Prostate gland (tissue), 2 donors: ENCODE results near the gene TAAR6.

Experiments used
- POLR2A ChIP-seq: fragments of 450-650 bp; IDR thresholded peaks from one replicate; pipeline ENCODE4 v1.6.1; 2016; ENCODE audit warnings: antibody characterized with exemption, mild to moderate bottlenecking
- TF ChIP-seq, protein P1 (sequence below), 4 experiments: fragments of 200-600 bp in 2 of 4; fragments of 450-650 bp in 2 of 4; sonication (generic) in 2 of 4; IDR thresholded peaks; 1 replicate in 3 of 4; 2 replicates in 1 of 4; pipeline ENCODE4 v1.5.1; 2016 to 2019; ENCODE audit warnings: antibody characterized with exemption in 4 of 4, mild to moderate bottlenecking in 2 of 4, moderate library complexity in 2 of 4

DNA sequence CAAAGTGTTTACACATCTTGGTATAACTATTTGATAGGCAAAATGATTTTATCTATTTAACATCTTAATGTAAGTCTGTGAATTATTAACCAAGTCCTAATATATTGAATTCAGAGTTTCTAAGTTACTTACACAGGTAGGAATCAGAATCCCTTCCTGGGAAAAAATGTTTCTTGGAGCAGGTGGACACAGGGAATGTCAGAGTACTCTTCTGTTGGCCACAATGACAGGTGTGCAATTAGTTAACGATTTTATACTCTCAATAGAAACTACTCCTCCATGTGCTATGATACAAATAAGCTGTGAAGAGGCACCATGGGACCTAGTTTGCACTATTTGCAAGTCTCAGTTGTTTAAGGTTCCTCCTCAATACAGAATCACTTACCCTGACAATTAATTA, 20.2 kb downstream of the TAAR6 start:
- TF ChIP-seq, protein P1, sequence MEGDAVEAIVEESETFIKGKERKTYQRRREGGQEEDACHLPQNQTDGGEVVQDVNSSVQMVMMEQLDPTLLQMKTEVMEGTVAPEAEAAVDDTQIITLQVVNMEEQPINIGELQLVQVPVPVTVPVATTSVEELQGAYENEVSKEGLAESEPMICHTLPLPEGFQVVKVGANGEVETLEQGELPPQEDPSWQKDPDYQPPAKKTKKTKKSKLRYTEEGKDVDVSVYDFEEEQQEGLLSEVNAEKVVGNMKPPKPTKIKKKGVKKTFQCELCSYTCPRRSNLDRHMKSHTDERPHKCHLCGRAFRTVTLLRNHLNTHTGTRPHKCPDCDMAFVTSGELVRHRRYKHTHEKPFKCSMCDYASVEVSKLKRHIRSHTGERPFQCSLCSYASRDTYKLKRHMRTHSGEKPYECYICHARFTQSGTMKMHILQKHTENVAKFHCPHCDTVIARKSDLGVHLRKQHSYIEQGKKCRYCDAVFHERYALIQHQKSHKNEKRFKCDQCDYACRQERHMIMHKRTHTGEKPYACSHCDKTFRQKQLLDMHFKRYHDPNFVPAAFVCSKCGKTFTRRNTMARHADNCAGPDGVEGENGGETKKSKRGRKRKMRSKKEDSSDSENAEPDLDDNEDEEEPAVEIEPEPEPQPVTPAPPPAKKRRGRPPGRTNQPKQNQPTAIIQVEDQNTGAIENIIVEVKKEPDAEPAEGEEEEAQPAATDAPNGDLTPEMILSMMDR (IDR thresholded peaks at IDR 0.05), result no peak
- no peak for TF ChIP-seq POLR2A
